ENCODE results near the gene CCDC92B.

- TF ChIP-seq ZNF565 (CRISPR knock-in tag; conservative IDR thresholded peaks at IDR 0.05; ENCODE audit: low read depth) (no peak), ZNF8 (CRISPR knock-in tag; IDR thresholded peaks at IDR 0.05) (no peak), CSDC2 (CRISPR knock-in tag; IDR thresholded peaks at IDR 0.05) (no peak), PATZ1 (CRISPR knock-in tag; IDR thresholded peaks at IDR 0.05; ENCODE audit: borderline replicate concordance) (no peak), RARB (CRISPR knock-in tag; IDR thresholded peaks at IDR 0.05) (no peak), ESRRG (CRISPR knock-in tag; IDR thresholded peaks at IDR 0.05) (no peak), ARNTL (CRISPR knock-in tag; IDR thresholded peaks at IDR 0.05; ENCODE audit: borderline replicate concordance, low read depth) (no peak), ZFP30 (CRISPR knock-in tag; IDR thresholded peaks at IDR 0.05) (no peak), ZNF70 (CRISPR knock-in tag; IDR thresholded peaks at IDR 0.05) (no peak), TCF4 (CRISPR knock-in tag; IDR thresholded peaks at IDR 0.05; ENCODE audit: borderline replicate concordance) (no peak), ZFP3 (CRISPR knock-in tag; IDR thresholded peaks at IDR 0.05) (no peak), PPARA (CRISPR knock-in tag; IDR thresholded peaks at IDR 0.05; ENCODE audit: borderline replicate concordance) (no peak), ZC3H10 (CRISPR knock-in tag; IDR thresholded peaks at IDR 0.05) (no peak)
Observed at GRCh38 chr17:2705263-2705662, 44.2 kb downstream of the CCDC92B start.

Measured in SK-N-SH treated with all-trans-retinoic acid at 6 μM for 48 hours (cell line).